Trophoblast cell (in vitro differentiated cells and primary cell): ENCODE results near the gene USP48.

Source experiments
- DNase-seq, 2 donors: peaks; one replicate each; pipeline ENCODE4 v3.0.0-alpha.2; 2016
- H2AFZ ChIP-seq: 2 replicates; pipeline ENCODE4 v1.6.1; 2013; ENCODE audit warnings: low read length, moderate library complexity, mild to moderate bottlenecking; ENCODE audit not compliant: insufficient read depth, poor library complexity
- H2AK5ac ChIP-seq: 2 replicates; pipeline ENCODE4 v1.6.1; 2013; ENCODE audit warnings: mild to moderate bottlenecking, low read length
- H2BK120ac ChIP-seq: 2 replicates; pipeline ENCODE4 v1.6.1; 2013; ENCODE audit warnings: low read length, mild to moderate bottlenecking, moderate library complexity; ENCODE audit not compliant: insufficient read depth, poor library complexity
- H2BK12ac ChIP-seq: 2 replicates; pipeline ENCODE4 v1.6.1; 2013; ENCODE audit warnings: mild to moderate bottlenecking, low read length, moderate library complexity
- H2BK5ac ChIP-seq: 2 replicates; pipeline ENCODE4 v1.6.1; 2013; ENCODE audit warnings: low read length, low read depth, moderate library complexity, mild to moderate bottlenecking; ENCODE audit not compliant: poor library complexity
- H3K14ac ChIP-seq: 2 replicates; pipeline ENCODE4 v1.6.1; 2013; ENCODE audit warnings: mild to moderate bottlenecking, low read length
- H3K18ac ChIP-seq: 2 replicates; pipeline ENCODE4 v1.6.1; 2013; ENCODE audit warnings: mild to moderate bottlenecking, low read length
- H3K23ac ChIP-seq: 2 replicates; pipeline ENCODE4 v1.6.1; 2013; ENCODE audit warnings: low read length
- H3K27ac ChIP-seq: 2 replicates; pipeline ENCODE4 v1.5.1; 2013; ENCODE audit warnings: low read depth, mild to moderate bottlenecking, inconsistent platforms, low read length, moderate library complexity
- H3K27me3 ChIP-seq: 2 replicates; pipeline ENCODE4 v1.6.1; 2013; ENCODE audit warnings: inconsistent platforms, mild to moderate bottlenecking, low read length, moderate library complexity; ENCODE audit not compliant: insufficient read depth
- H3K36me3 ChIP-seq, 2 experiments: 1 replicate in 1 of 2; 2 replicates in 1 of 2; pipeline ENCODE4 v1.6.1; 2013; ENCODE audit warnings: low read length in 2 of 2, mild to moderate bottlenecking in 2 of 2, moderate library complexity in 1 of 2; ENCODE audit not compliant: insufficient read depth in 2 of 2, control insufficient read depth in 1 of 2
- H3K4ac ChIP-seq: 2 replicates; pipeline ENCODE4 v1.6.1; 2013; ENCODE audit warnings: low read depth, mild to moderate bottlenecking, low read length, moderate library complexity
- H3K4me1 ChIP-seq, 2 experiments: 1 replicate in 1 of 2; 2 replicates in 1 of 2; pipeline ENCODE4 v1.6.1; 2013; ENCODE audit warnings: low read length in 2 of 2, mild to moderate bottlenecking in 2 of 2, moderate library complexity in 1 of 2; ENCODE audit not compliant: insufficient read depth in 2 of 2, control insufficient read depth in 1 of 2
- H3K4me2 ChIP-seq: 2 replicates; pipeline ENCODE4 v1.6.1; 2013; ENCODE audit warnings: inconsistent platforms, mild to moderate bottlenecking, low read length, moderate library complexity
- H3K4me3 ChIP-seq: 2 replicates; pipeline ENCODE4 v1.5.1; 2013; ENCODE audit warnings: mild to moderate bottlenecking, low read depth, low read length, inconsistent platforms
- H3K79me1 ChIP-seq: one replicate; pipeline ENCODE4 v1.6.1; 2013; ENCODE audit warnings: low read length
- H3K79me2 ChIP-seq: 2 replicates; pipeline ENCODE4 v1.6.1; 2013; ENCODE audit warnings: low read length, mild to moderate bottlenecking; ENCODE audit not compliant: control insufficient read depth, insufficient read depth, poor library complexity
- H3K9ac ChIP-seq: 2 replicates; pipeline ENCODE4 v1.6.1; 2013; ENCODE audit warnings: mild to moderate bottlenecking, low read length
- H3K9me3 ChIP-seq: 2 replicates; pipeline ENCODE4 v1.6.1; 2013; ENCODE audit warnings: low read depth, mild to moderate bottlenecking, control low read depth, inconsistent platforms, low read length; ENCODE audit not compliant: insufficient read depth
- H4K12ac ChIP-seq: 2 replicates; pipeline ENCODE4 v1.6.1; 2013; ENCODE audit warnings: low read depth, mild to moderate bottlenecking, low read length, moderate library complexity
- H4K8ac ChIP-seq: 2 replicates; pipeline ENCODE4 v1.6.1; 2013; ENCODE audit warnings: low read depth, mild to moderate bottlenecking, low read length, moderate library complexity
- H4K91ac ChIP-seq: one replicate; pipeline ENCODE4 v1.6.1; 2013; ENCODE audit warnings: low read depth, mild to moderate bottlenecking, low read length, moderate library complexity
- WGBS: extraction: QIAGEN DNeasy Blood & Tissue Kit; methylation state at CpG from one replicate; pipeline ENCODE4 v1.1.7; 2013; ENCODE audit warnings: missing lambda C conversion rate; ENCODE audit not compliant: insufficient read length, insufficient coverage; ENCODE audit errors: extremely low coverage; 5-methylcytosine and 5-hydroxymethylcytosine counted together

USP48 gene

GRCh38 chr1:21813542-21813941 lies 30.6 kb upstream of the USP48 start:
- no peak overlapping the region for H3K23ac ChIP-seq
- H3K4ac ChIP-seq, result no peak overlapping the region
- H3K79me1 ChIP-seq, result peaks cover 3% of the 10 kb centered on the region
- no peaks in the 10 kb centered on the region for H3K9me3 ChIP-seq
- H3K9ac ChIP-seq, result no peak overlapping the region
- no peak overlapping the region for H2BK120ac ChIP-seq
- WGBS, result no CpG with 5 or more reads among the region's 3 CpGs
- H3K27ac ChIP-seq, result no peak overlapping the region
- H3K4me1 ChIP-seq, result peaks cover 2% of the 10 kb centered on the region in 2 experiments
- H2BK5ac ChIP-seq, result no peak overlapping the region
- no peak overlapping the region for H2BK12ac ChIP-seq
- H3K79me2 ChIP-seq, result no peaks in the 10 kb centered on the region
- H3K27me3 ChIP-seq, result no peaks in the 10 kb centered on the region
- H3K18ac ChIP-seq, result no peak overlapping the region
- H4K91ac ChIP-seq, result no peak overlapping the region
- no peak overlapping the region for H3K4me3 ChIP-seq
- no peaks in the 10 kb centered on the region for H3K36me3 ChIP-seq
- no peak overlapping the region for H3K14ac ChIP-seq
- no peak for DNase-seq
- no peak overlapping the region for H4K8ac ChIP-seq
- no peak overlapping the region for H4K12ac ChIP-seq
- H2AFZ ChIP-seq, result no peak overlapping the region
- H3K4me2 ChIP-seq, result no peak overlapping the region
- H2AK5ac ChIP-seq, result no peak overlapping the region

GRCh38 chr1:21811875-21812305 lies 28.9 kb upstream of the USP48 start, which contains the start of gene LDLRAD2:
Gene LDLRAD2 (plus strand): TSS chr1:21812265. CDS start chr1:21812452, 187 bp downstream.
- peak in 1 of 2 donors; percentile 38 for DNase-seq
- WGBS, result no CpG with 5 or more reads among the region's 2 CpGs
- Histone ChIP-seq H2BK12ac (no peak within 1 kb of the TSS), H4K91ac (no peak within 1 kb of the TSS), H3K9me3 (no peaks in the 10 kb centered on the region), H4K8ac (peak within 1 kb of the TSS; percentile 44), H3K36me3 (no peaks in the 10 kb centered on the region), H2BK5ac (no peak within 1 kb of the TSS), H2AFZ (no peak within 1 kb of the TSS), H3K4me3 (no peak within 1 kb of the TSS), H3K18ac (no peak within 1 kb of the TSS), H3K79me2 (no peaks in the 10 kb centered on the region), H4K12ac (no peak within 1 kb of the TSS), H3K14ac (no peak within 1 kb of the TSS), H3K79me1 (peaks cover 3% of the 10 kb centered on the region), H3K4ac (no peak within 1 kb of the TSS), H3K4me2 (no peak within 1 kb of the TSS), H3K27ac (no peak within 1 kb of the TSS), H2AK5ac (no peak within 1 kb of the TSS), H3K23ac (no peak within 1 kb of the TSS), H3K27me3 (no peaks in the 10 kb centered on the region), H3K4me1 (peaks cover 2% of the 10 kb centered on the region in 2 experiments), H2BK120ac (no peak within 1 kb of the TSS), H3K9ac (no peak within 1 kb of the TSS)

GRCh38 chr1:21804536-21804935 lies 21.6 kb upstream of the USP48 start:
- Histone ChIP-seq H3K79me2 (no peaks in the 10 kb centered on the region), H3K4me3 (no peak overlapping the region), H3K18ac (no peak overlapping the region), H2AFZ (no peak overlapping the region), H3K27me3 (no peaks in the 10 kb centered on the region), H3K9me3 (no peaks in the 10 kb centered on the region), H3K23ac (no peak overlapping the region), H3K36me3 (no peaks in the 10 kb centered on the region), H3K4me2 (no peak overlapping the region), H3K4ac (no peak overlapping the region), H4K12ac (no peak overlapping the region), H2BK12ac (no peak overlapping the region), H3K4me1 (no peaks in the 10 kb centered on the region), H3K14ac (no peak overlapping the region), H3K79me1 (no peaks in the 10 kb centered on the region), H4K91ac (no peak overlapping the region), H2BK120ac (no peak overlapping the region), H3K27ac (no peak overlapping the region), H2BK5ac (no peak overlapping the region), H3K9ac (no peak overlapping the region), H2AK5ac (no peak overlapping the region), H4K8ac (no peak overlapping the region)
- peak; percentile 78 to 81 for DNase-seq
- no CpG with 5 or more reads among the region's 2 CpGs for WGBS

- H2BK120ac ChIP-seq, result no peak overlapping the region
- H2AFZ ChIP-seq, result no peak overlapping the region
- no peak overlapping the region for H2BK5ac ChIP-seq
- H3K4me2 ChIP-seq, result no peak overlapping the region
- no peaks in the 10 kb centered on the region for H3K4me1 ChIP-seq
- no peak overlapping the region for H3K4ac ChIP-seq
- no peak overlapping the region for H2AK5ac ChIP-seq
- H3K79me1 ChIP-seq, result no peaks in the 10 kb centered on the region
- no peak overlapping the region for H3K9ac ChIP-seq
- H4K8ac ChIP-seq, result no peak overlapping the region
- no peak overlapping the region for H3K27ac ChIP-seq
- no peaks in the 10 kb centered on the region for H3K27me3 ChIP-seq
- no CpG with 5 or more reads among the region's 4 CpGs for WGBS
- H3K4me3 ChIP-seq, result no peak overlapping the region
- H3K36me3 ChIP-seq, result no peaks in the 10 kb centered on the region
- no peak overlapping the region for H3K14ac ChIP-seq
- DNase-seq, result no peak
- H4K91ac ChIP-seq, result no peak overlapping the region
- H4K12ac ChIP-seq, result no peak overlapping the region
- H3K18ac ChIP-seq, result no peak overlapping the region
- H2BK12ac ChIP-seq, result no peak overlapping the region
- H3K9me3 ChIP-seq, result no peaks in the 10 kb centered on the region
- H3K79me2 ChIP-seq, result no peaks in the 10 kb centered on the region
- H3K23ac ChIP-seq, result no peak overlapping the region
Measured at GRCh38 chr1:21801100-21801499, 18.2 kb upstream of the USP48 start.
